Thoracic aorta (tissue), 2 donors: Measurements from ENCODE around the gene ZNF485. TPM values are rescaled to one million over a fixed set of nuclear protein-coding genes. Genes with fewer than 3 reads are reported as not detected.

Experiments used
- ATAC-seq: fragments of 150-250 bp; one replicate; pipeline ENCODE4 v1.8.0; 2017; ENCODE audit warnings: low read depth; ENCODE audit not compliant: insufficient number of reproducible peaks, low FRiP score
- DNase-seq: peaks from one replicate; pipeline ENCODE4 v3.0.0-alpha.2; 2020; ENCODE audit warnings: low spot score
- H3K27ac ChIP-seq, 2 donors: fragments of 200-600 bp; sonication (generic); 1 replicate in 1 of 2; 2 replicates in 1 of 2; pipeline ENCODE4 v1.5.1; 2016; ENCODE audit warnings: mild to moderate bottlenecking in 2 of 2, moderate library complexity in 2 of 2
- H3K27me3 ChIP-seq: fragments of 200-600 bp; sonication (generic); replicated peaks from 2 replicates; pipeline ENCODE4 v1.6.0; 2016; ENCODE audit warnings: mild to moderate bottlenecking; ENCODE audit not compliant: insufficient read depth
- H3K36me3 ChIP-seq: fragments of 200-600 bp; sonication (generic); one replicate; pipeline ENCODE4 v1.5.1; 2016
- H3K4me1 ChIP-seq, 2 donors: fragments of 200-600 bp; sonication (generic); 1 replicate in 1 of 2; 2 replicates in 1 of 2; pipeline versions ENCODE4 v1.5.1 to v1.6.0; 2016; ENCODE audit warnings: low read depth in 2 of 2, mild to moderate bottlenecking in 1 of 2; ENCODE audit not compliant: control insufficient read depth in 1 of 2
- H3K4me3 ChIP-seq: fragments of 200-600 bp; sonication (generic); 2 replicates; pipeline ENCODE4 v1.5.1; 2016; ENCODE audit warnings: mild to moderate bottlenecking
- H3K9me3 ChIP-seq: fragments of 200-600 bp; sonication (generic); 2 replicates; pipeline ENCODE4 v1.5.1; 2016
- CTCF ChIP-seq: fragments of 200-600 bp; sonication (generic); IDR thresholded peaks from one replicate; pipeline ENCODE4 v1.5.1; 2019; ENCODE audit warnings: antibody characterized with exemption
- total RNA-seq, 2 donors: library from RNA; depleted of rRNA; stranded (reverse); fragments of >200 nt; gene quantifications; one replicate each; pipeline versions ENCODE4 v1.1.0 to v1.2.3, GENCODE V29; 2016

ZNF485 gene
- total RNA-seq, 2 donors from 2014 or later = 3.5 TPM; not detected in 1

DNA sequence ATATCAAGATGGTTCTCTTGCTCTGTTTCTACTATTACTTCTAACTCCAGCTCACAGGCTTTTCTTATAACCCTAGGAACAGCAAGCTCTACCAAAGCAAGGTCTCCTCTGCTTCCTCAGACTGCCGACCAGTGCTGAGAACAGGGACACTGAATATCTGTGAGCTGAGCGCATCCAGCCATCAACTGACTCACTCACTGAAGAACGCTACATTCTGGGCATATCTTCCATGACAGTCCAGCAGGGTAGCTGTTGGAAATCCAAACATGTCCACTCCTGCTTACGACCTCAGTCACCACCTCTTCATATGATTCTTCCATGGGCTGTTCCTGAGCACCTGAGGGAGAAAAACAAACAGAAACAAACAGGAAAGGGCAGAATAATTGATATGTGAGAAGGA lies 39.6 kb downstream of the ZNF485 start:
- peaks cover 37% of the 10 kb centered on the region for H3K36me3 ChIP-seq
- H3K4me1 ChIP-seq = peaks cover 6 to 14% of the 10 kb centered on the region in 2 donors
- no peak overlapping the region for H3K4me3 ChIP-seq
- H3K9me3 ChIP-seq = peaks cover 40% of the 10 kb centered on the region
- ATAC-seq (no peak), DNase-seq (no peak)
- no peaks in the 10 kb centered on the region for H3K27me3 ChIP-seq
- no peak for TF ChIP-seq CTCF
- no peak overlapping the region for H3K27ac ChIP-seq

DNA sequence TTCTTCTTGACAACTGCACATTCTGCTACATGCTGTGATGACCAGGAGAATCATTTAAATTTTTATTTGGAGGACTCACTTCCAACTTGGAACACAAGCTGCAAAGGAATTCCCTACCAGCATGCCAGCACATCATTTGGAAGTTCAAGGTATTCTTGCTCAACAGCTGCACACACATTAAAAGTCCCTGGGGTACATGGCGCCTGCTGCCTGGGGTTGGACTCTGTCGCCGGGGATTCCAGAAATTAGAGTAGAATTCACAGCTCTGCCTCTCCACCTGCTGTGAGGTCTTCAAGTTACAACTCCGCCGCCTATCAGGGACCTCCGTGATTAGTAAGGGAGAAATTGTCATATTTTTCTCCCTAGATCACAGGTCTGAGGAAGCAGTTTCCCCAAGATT lies 41.3 kb downstream of the ZNF485 start:
- Histone ChIP-seq H3K9me3 (peaks cover 31% of the 10 kb centered on the region), H3K27ac (no peak overlapping the region), H3K4me1 (peaks cover 6 to 14% of the 10 kb centered on the region in 2 donors), H3K4me3 (peak overlapping the region; percentile 90), H3K27me3 (no peaks in the 10 kb centered on the region), H3K36me3 (peaks cover 35% of the 10 kb centered on the region)
- no peak for DNase-seq
- no peak for ATAC-seq
- no peak for TF ChIP-seq CTCF

DNA sequence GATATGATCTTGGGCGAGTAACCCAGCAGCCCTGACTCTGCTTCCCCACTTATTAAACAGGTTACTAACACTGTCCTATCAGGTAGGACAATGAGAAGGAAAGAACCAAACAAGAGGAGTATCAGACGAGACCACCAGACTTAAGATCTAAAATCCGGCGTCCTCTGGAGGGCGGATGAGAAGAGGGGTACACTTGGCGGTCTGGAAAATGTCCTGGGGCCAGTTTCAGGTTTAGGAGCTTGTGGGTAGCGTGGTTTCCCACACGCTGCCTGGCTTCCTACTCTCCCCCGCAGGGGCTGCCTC lies 41.8 kb downstream of the ZNF485 start:
- DNase-seq (no peak), ATAC-seq (no peak)
- H3K27ac ChIP-seq = peak overlapping the region; percentile 56 to 75
- H3K36me3 ChIP-seq = peaks cover 30% of the 10 kb centered on the region
- no peaks in the 10 kb centered on the region for H3K27me3 ChIP-seq
- H3K9me3 ChIP-seq = peaks cover 26% of the 10 kb centered on the region
- H3K4me3 ChIP-seq = peak overlapping the region; percentile 90
- no peak for TF ChIP-seq CTCF
- peaks cover 6 to 14% of the 10 kb centered on the region in 2 donors for H3K4me1 ChIP-seq

DNA sequence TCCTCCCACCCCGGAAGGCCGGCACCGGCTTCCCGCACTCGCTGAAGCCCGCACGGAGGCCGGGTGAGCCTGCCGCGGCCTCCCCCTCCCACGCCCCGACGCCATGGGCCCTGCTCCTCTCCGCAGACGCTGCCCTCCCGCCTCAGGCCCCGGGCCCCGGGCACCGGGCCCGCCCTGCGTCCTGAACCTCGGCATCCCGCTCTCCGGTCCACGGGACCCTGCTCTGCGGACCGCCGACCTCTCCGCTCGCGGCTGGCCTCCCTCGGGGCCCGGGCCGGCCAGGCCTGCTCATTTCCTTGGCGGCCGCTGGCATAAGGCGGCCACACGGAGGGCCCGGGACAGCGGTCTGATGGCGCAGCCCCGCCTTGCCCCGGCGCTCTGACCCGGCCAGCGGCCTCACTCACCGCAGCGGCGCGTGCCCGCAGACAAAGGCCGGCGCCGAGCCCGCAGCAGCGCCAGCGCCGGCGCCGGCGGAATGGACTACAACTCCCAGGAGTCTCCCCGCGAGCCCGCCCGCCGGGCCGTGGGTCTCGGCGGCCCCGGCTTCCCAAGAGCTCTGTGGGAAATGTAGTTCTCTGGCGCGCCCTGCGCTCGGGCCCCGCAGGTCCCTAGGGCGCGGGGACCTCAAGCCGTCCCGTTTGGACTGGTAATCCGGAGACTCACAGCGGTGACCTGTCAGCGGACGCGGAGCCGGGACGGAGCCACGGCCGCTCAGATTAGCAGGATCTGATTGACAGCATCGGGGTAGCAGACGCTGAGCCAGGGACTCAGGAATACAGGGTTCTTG lies 42.4 kb downstream of the ZNF485 start, which contains the start of gene ZNF32:
TSS of gene ZNF32 (minus strand) at position 484 of the 787 bp plus-strand sequence. CDS start 2,748 bp downstream, outside the sequence.
- Histone ChIP-seq H3K27ac (peak within 1 kb of the TSS; percentile 56 to 75), H3K4me1 (peaks cover 6 to 14% of the 10 kb centered on the region in 2 donors), H3K27me3 (no peaks in the 10 kb centered on the region), H3K4me3 (peak within 1 kb of the TSS; percentile 90), H3K9me3 (peaks cover 21% of the 10 kb centered on the region), H3K36me3 (peaks cover 25% of the 10 kb centered on the region)
- TF ChIP-seq CTCF = no peak
- DNase-seq (peak; percentile 43), ATAC-seq (peak; percentile 88)

- Histone ChIP-seq H3K9me3 (peaks cover 15% of the 10 kb centered on the region), H3K27me3 (no peaks in the 10 kb centered on the region), H3K36me3 (peaks cover 19% of the 10 kb centered on the region), H3K4me1 (peaks cover 6 to 14% of the 10 kb centered on the region in 2 donors), H3K27ac (peak overlapping the region; percentile 56 to 75), H3K4me3 (peak overlapping the region; percentile 90)
- ATAC-seq (no peak), DNase-seq (no peak)
- TF ChIP-seq CTCF = no peak
These were observed 42.9 kb downstream of the ZNF485 start for GRCh38 chr10:43649185-43649523.
